ENCODE measurements around the gene TANGO6. TPM values are rescaled to one million over a fixed set of nuclear protein-coding genes. Genes with fewer than 3 reads are reported as not detected.
A peak's percentile ranks its signal among the peaks of the same experiment; 100 is the strongest.
"Not testable (repeated sequence)": the region's sequence is repeated elsewhere in the genome, so short reads cannot be mapped to it uniquely, and the experiment has no call there.

The TANGO6 gene
- total RNA-seq, 1 experiment from 2014 or later = 21.8 TPM

GRCh38 chr16:68825427-68825826, 17.9 kb upstream of the TANGO6 start:
- Histone ChIP-seq H3K9ac (ENCODE audit: low read length) (no peak overlapping the region), H3K79me2 (ENCODE audit: low read length) (no peaks in the 10 kb centered on the region), H3K36me3 (ENCODE audit: insufficient read depth, low read length) (no peaks in the 10 kb centered on the region), H3K9me3 (ENCODE audit: low read length) (no peaks in the 10 kb centered on the region), H4K20me1 (ENCODE audit: insufficient read depth, low read depth, low read length) (no peaks in the 10 kb centered on the region), H3K9me2 (replicated peaks; ENCODE audit: insufficient read depth, low read length) (no peaks in the 10 kb centered on the region), H3K4me3 (ENCODE audit: low read length) (no peak overlapping the region), H3K27me3 (ENCODE audit: low read length) (no peaks in the 10 kb centered on the region), H3K27ac (ENCODE audit: low read length) (no peak overlapping the region), H3K4me2 (ENCODE audit: low read depth, low read length, poor library complexity, severe bottlenecking) (no peak overlapping the region), H2AFZ (ENCODE audit: low read length) (no peak overlapping the region), H3K4me1 (ENCODE audit: low read length) (peaks cover 5% of the 10 kb centered on the region)
- no peak for DNase-seq

GRCh38 chr16:68826652-68827051, 16.7 kb upstream of the TANGO6 start:
- H3K4me2 ChIP-seq (ENCODE audit: low read depth, low read length, poor library complexity, severe bottlenecking) = no peak overlapping the region
- H3K36me3 ChIP-seq (ENCODE audit: insufficient read depth, low read length) = no peaks in the 10 kb centered on the region
- peaks cover 6% of the 10 kb centered on the region for H3K4me1 ChIP-seq (ENCODE audit: low read length)

GRCh38 chr16:68833251-68833650, 10.1 kb upstream of the TANGO6 start:
- DNase-seq = no peak
- H3K4me3 ChIP-seq (ENCODE audit: low read length) = no peak overlapping the region
- no peak overlapping the region for H3K27ac ChIP-seq (ENCODE audit: low read length)
- H3K27me3 ChIP-seq (ENCODE audit: low read length) = no peaks in the 10 kb centered on the region
- H3K4me1 ChIP-seq (ENCODE audit: low read length) = 0 out of 2 replicates have a peak, but pooled peaks cover 4% of the 10 kb centered on the region
- H4K20me1 ChIP-seq (ENCODE audit: insufficient read depth, low read depth, low read length) = no peaks in the 10 kb centered on the region
- no peaks in the 10 kb centered on the region for H3K79me2 ChIP-seq (ENCODE audit: low read length)
- no peak overlapping the region for H3K9ac ChIP-seq (ENCODE audit: low read length)
- no peak overlapping the region for H2AFZ ChIP-seq (ENCODE audit: low read length)
- no peak overlapping the region for H3K4me2 ChIP-seq (ENCODE audit: low read depth, low read length, poor library complexity, severe bottlenecking)
- no peaks in the 10 kb centered on the region for H3K9me2 ChIP-seq (replicated peaks; ENCODE audit: insufficient read depth, low read length)
- H3K36me3 ChIP-seq (ENCODE audit: insufficient read depth, low read length) = no peaks in the 10 kb centered on the region
- no peaks in the 10 kb centered on the region for H3K9me3 ChIP-seq (ENCODE audit: low read length)

More at GRCh38 chr16:68826652-68827051, 16.7 kb upstream of the TANGO6 start:
- H2AFZ ChIP-seq (ENCODE audit: low read length) = no peak overlapping the region
- no peaks in the 10 kb centered on the region for H3K79me2 ChIP-seq (ENCODE audit: low read length)
- no peak overlapping the region for H3K4me3 ChIP-seq (ENCODE audit: low read length)
- no peak overlapping the region for H3K27ac ChIP-seq (ENCODE audit: low read length)
- no peaks in the 10 kb centered on the region for H3K9me2 ChIP-seq (replicated peaks; ENCODE audit: insufficient read depth, low read length)
- H3K9ac ChIP-seq (ENCODE audit: low read length) = no peak overlapping the region
- H3K9me3 ChIP-seq (ENCODE audit: low read length) = no peaks in the 10 kb centered on the region
- H3K27me3 ChIP-seq (ENCODE audit: low read length) = no peaks in the 10 kb centered on the region
- H4K20me1 ChIP-seq (ENCODE audit: insufficient read depth, low read depth, low read length) = no peaks in the 10 kb centered on the region
- no peak for DNase-seq

GRCh38 chr16:68834550-68834949, 8.8 kb upstream of the TANGO6 start:
- H3K27me3 ChIP-seq (ENCODE audit: low read length) = no peaks in the 10 kb centered on the region
- no peaks in the 10 kb centered on the region for H3K79me2 ChIP-seq (ENCODE audit: low read length)
- H4K20me1 ChIP-seq (ENCODE audit: insufficient read depth, low read depth, low read length) = no peaks in the 10 kb centered on the region
- no peak overlapping the region for H3K27ac ChIP-seq (ENCODE audit: low read length)
- H2AFZ ChIP-seq (ENCODE audit: low read length) = no peak overlapping the region
- H3K4me1 ChIP-seq (ENCODE audit: low read length) = 0 out of 2 replicates have a peak, but pooled peaks cover 4% of the 10 kb centered on the region
- no peak for DNase-seq
- no peak overlapping the region for H3K4me2 ChIP-seq (ENCODE audit: low read depth, low read length, poor library complexity, severe bottlenecking)
- H3K9me3 ChIP-seq (ENCODE audit: low read length) = no peaks in the 10 kb centered on the region
- H3K9me2 ChIP-seq (replicated peaks; ENCODE audit: insufficient read depth, low read length) = no peaks in the 10 kb centered on the region
- no peaks in the 10 kb centered on the region for H3K36me3 ChIP-seq (ENCODE audit: insufficient read depth, low read length)
- H3K4me3 ChIP-seq (ENCODE audit: low read length) = no peak overlapping the region
- H3K9ac ChIP-seq (ENCODE audit: low read length) = no peak overlapping the region

- no peaks in the 10 kb centered on the region for H3K36me3 ChIP-seq (ENCODE audit: insufficient read depth, low read length)
- no peaks in the 10 kb centered on the region for H3K79me2 ChIP-seq (ENCODE audit: low read length)
These were observed 7.4 kb upstream of the TANGO6 start for GRCh38 chr16:68835970-68836369.

GRCh38 chr16:68839831-68840230, 3.5 kb upstream of the TANGO6 start:
- Histone ChIP-seq H3K9me3 (ENCODE audit: low read length) (no peaks in the 10 kb centered on the region), H3K9ac (ENCODE audit: low read length) (no peak overlapping the region), H3K27ac (ENCODE audit: low read length) (no peak overlapping the region), H4K20me1 (ENCODE audit: insufficient read depth, low read depth, low read length) (no peaks in the 10 kb centered on the region), H3K4me2 (ENCODE audit: low read depth, low read length, poor library complexity, severe bottlenecking) (no peak overlapping the region), H3K36me3 (ENCODE audit: insufficient read depth, low read length) (no peaks in the 10 kb centered on the region), H2AFZ (ENCODE audit: low read length) (no peak overlapping the region), H3K4me1 (ENCODE audit: low read length) (peaks cover 9% of the 10 kb centered on the region), H3K4me3 (ENCODE audit: low read length) (no peak overlapping the region), H3K27me3 (ENCODE audit: low read length) (no peaks in the 10 kb centered on the region), H3K79me2 (ENCODE audit: low read length) (peaks cover 13% of the 10 kb centered on the region), H3K9me2 (replicated peaks; ENCODE audit: insufficient read depth, low read length) (no peaks in the 10 kb centered on the region)
- no peak for DNase-seq

More at GRCh38 chr16:68835970-68836369, 7.4 kb upstream of the TANGO6 start:
- Histone ChIP-seq H3K9me2 (replicated peaks; ENCODE audit: insufficient read depth, low read length) (no peaks in the 10 kb centered on the region), H3K4me3 (ENCODE audit: low read length) (no peak overlapping the region), H3K4me2 (ENCODE audit: low read depth, low read length, poor library complexity, severe bottlenecking) (no peak overlapping the region), H3K4me1 (ENCODE audit: low read length) (0 out of 2 replicates have a peak, but pooled peaks cover 4% of the 10 kb centered on the region), H2AFZ (ENCODE audit: low read length) (no peak overlapping the region), H3K27me3 (ENCODE audit: low read length) (no peaks in the 10 kb centered on the region), H3K9ac (ENCODE audit: low read length) (no peak overlapping the region), H4K20me1 (ENCODE audit: insufficient read depth, low read depth, low read length) (no peaks in the 10 kb centered on the region), H3K27ac (ENCODE audit: low read length) (no peak overlapping the region), H3K9me3 (ENCODE audit: low read length) (no peaks in the 10 kb centered on the region)
- DNase-seq = no peak

GRCh38 chr16:68842964-68843481, 308 bp upstream of the TANGO6 start:
- H3K9me2 ChIP-seq (replicated peaks; ENCODE audit: insufficient read depth, low read length); H3K9me3 ChIP-seq (ENCODE audit: low read length); DNase-seq; H4K20me1 ChIP-seq (ENCODE audit: insufficient read depth, low read depth, low read length); H3K27ac ChIP-seq (ENCODE audit: low read length); H3K36me3 ChIP-seq (ENCODE audit: insufficient read depth, low read length); H3K27me3 ChIP-seq (ENCODE audit: low read length): not testable (repeated sequence)
- Histone ChIP-seq H3K9ac (ENCODE audit: low read length) (peak overlapping the region; percentile 90), H3K4me1 (ENCODE audit: low read length) (peaks cover 14% of the 10 kb centered on the region), H3K4me2 (ENCODE audit: low read depth, low read length, poor library complexity, severe bottlenecking) (peak overlapping the region; percentile 73), H3K79me2 (ENCODE audit: low read length) (peaks cover 34% of the 10 kb centered on the region), H3K4me3 (ENCODE audit: low read length) (peak overlapping the region; percentile 87), H2AFZ (ENCODE audit: low read length) (peak overlapping the region; percentile 94)

GRCh38 chr16:68844211-68844564, 857 bp downstream of the TANGO6 start:
- Histone ChIP-seq H3K79me2 (ENCODE audit: low read length) (peaks cover 45% of the 10 kb centered on the region), H3K27ac (ENCODE audit: low read length) (peak overlapping the region; percentile 63), H2AFZ (ENCODE audit: low read length) (peak overlapping the region; percentile 94), H3K36me3 (ENCODE audit: insufficient read depth, low read length) (no peaks in the 10 kb centered on the region), H3K4me3 (ENCODE audit: low read length) (peak overlapping the region; percentile 87), H3K27me3 (ENCODE audit: low read length) (no peaks in the 10 kb centered on the region), H4K20me1 (ENCODE audit: insufficient read depth, low read depth, low read length) (no peaks in the 10 kb centered on the region), H3K9ac (ENCODE audit: low read length) (peak overlapping the region; percentile 90), H3K4me2 (ENCODE audit: low read depth, low read length, poor library complexity, severe bottlenecking) (peak overlapping the region; percentile 73), H3K9me2 (replicated peaks; ENCODE audit: insufficient read depth, low read length) (no peaks in the 10 kb centered on the region), H3K4me1 (ENCODE audit: low read length) (peaks cover 14% of the 10 kb centered on the region), H3K9me3 (ENCODE audit: low read length) (no peaks in the 10 kb centered on the region)
- peak; percentile 75 for DNase-seq

Data from Karpas-422 (cell line).